GM23338 (cell line): ENCODE results near the gene AACS. TPM values are rescaled to one million over a fixed set of nuclear protein-coding genes. Genes with fewer than 3 reads are reported as not detected.

Experiments
- ATAC-seq: fragments of 200-7000 bp; cut with Tn5 transposase; 3 replicates; pipeline ENCODE4 v1.9.1; 2020
- DNase-seq: peaks from one replicate; pipeline ENCODE4 v3.0.0-alpha.2; 2015; ENCODE audit warnings: low spot score
- H2AFZ ChIP-seq: fragments of 200-600 bp; sonication (generic); 2 replicates; pipeline ENCODE4 v1.8.0; 2016; ENCODE audit warnings: antibody characterized with exemption, mild to moderate bottlenecking, moderate library complexity
- H3F3A ChIP-seq: fragments of 200-600 bp; sonication (generic); replicated peaks from 2 replicates; pipeline ENCODE4 v1.8.0; 2017; ENCODE audit warnings: antibody characterized with exemption, mixed run types, low read depth
- H3K27ac ChIP-seq: fragments of 200-600 bp; sonication (generic); 2 replicates; pipeline ENCODE4 v1.6.1; 2016; ENCODE audit warnings: low read depth
- H3K27me3 ChIP-seq: fragments of 200-600 bp; sonication (generic); 2 replicates; pipeline ENCODE4 v1.8.0; 2016; ENCODE audit warnings: mild to moderate bottlenecking, mixed run types, moderate library complexity; ENCODE audit not compliant: insufficient read depth
- H3K36me3 ChIP-seq: fragments of 200-600 bp; sonication (generic); 2 replicates; pipeline ENCODE4 v1.8.0; 2016; ENCODE audit warnings: mild to moderate bottlenecking; ENCODE audit not compliant: insufficient read depth
- H3K4me1 ChIP-seq: fragments of 200-600 bp; sonication (generic); 2 replicates; pipeline ENCODE4 v1.8.0; 2016; ENCODE audit warnings: mild to moderate bottlenecking, moderate library complexity; ENCODE audit not compliant: insufficient read depth
- H3K4me2 ChIP-seq: fragments of 200-600 bp; sonication (generic); 2 replicates; pipeline ENCODE4 v1.7.1; 2017; ENCODE audit warnings: mixed run types
- H3K4me3 ChIP-seq: fragments of 200-600 bp; sonication (generic); 2 replicates; pipeline ENCODE4 v1.6.1; 2016; ENCODE audit warnings: mixed run types
- H3K79me2 ChIP-seq: fragments of 200-600 bp; sonication (generic); replicated peaks from 2 replicates; pipeline ENCODE4 v1.8.0; 2017; ENCODE audit warnings: mild to moderate bottlenecking; ENCODE audit not compliant: insufficient read depth
- H3K9me2 ChIP-seq: fragments of 200-600 bp; sonication (generic); 2 replicates; pipeline ENCODE4 v1.8.0; 2017; ENCODE audit not compliant: insufficient read depth
- H4K20me1 ChIP-seq: fragments of 200-600 bp; sonication (generic); replicated peaks from 2 replicates; pipeline ENCODE4 v1.8.0; 2017; ENCODE audit warnings: mild to moderate bottlenecking; ENCODE audit not compliant: insufficient read depth
- H3K27ac Mint-ChIP-seq: 2 replicates; pipeline ENCODE4 v1.8.0; 2020; ENCODE audit warnings: inconsistent platforms, mild to moderate bottlenecking, moderate library complexity, mixed read lengths
- H3K27me3 Mint-ChIP-seq: 3 replicates; pipeline ENCODE4 v1.8.0; 2022; ENCODE audit warnings: low read depth, mild to moderate bottlenecking, moderate library complexity, mixed read lengths, inconsistent platforms; ENCODE audit not compliant: insufficient read depth, poor library complexity
- H3K36me3 Mint-ChIP-seq: 3 replicates; pipeline ENCODE4 v1.8.0; 2021; ENCODE audit warnings: low read depth, mild to moderate bottlenecking, inconsistent platforms, moderate library complexity, mixed read lengths
- H3K4me1 Mint-ChIP-seq: 3 replicates; pipeline ENCODE4 v1.8.0; 2020; ENCODE audit warnings: mild to moderate bottlenecking, inconsistent platforms, mixed read lengths
- H3K4me3 Mint-ChIP-seq: 3 replicates; pipeline ENCODE4 v1.8.0; 2021; ENCODE audit warnings: moderate library complexity, mild to moderate bottlenecking, inconsistent platforms, mixed read lengths
- H3K9me3 Mint-ChIP-seq: 3 replicates; pipeline ENCODE4 v1.8.0; 2020; ENCODE audit warnings: moderate library complexity, mild to moderate bottlenecking, inconsistent platforms, mixed read lengths
- CTCF ChIP-seq, 2 experiments: fragments of 200-600 bp in 1 of 2; sonication (generic) in 1 of 2; conservative IDR thresholded peaks; 2 replicates each; pipeline versions ENCODE4 v1.5.1 to v1.6.1; 2016 to 2017; ENCODE audit warnings: antibody characterized with exemption in 2 of 2, low read depth in 2 of 2, mild to moderate bottlenecking in 2 of 2, moderate library complexity in 1 of 2
- EZH2 ChIP-seq: fragments of 200-600 bp; sonication (generic); IDR thresholded peaks from one replicate; pipeline ENCODE4 v1.8.0; 2017; ENCODE audit warnings: antibody characterized with exemption, mild to moderate bottlenecking, low read depth; ENCODE audit not compliant: unreplicated experiment
- EZH2phosphoT487 ChIP-seq: fragments of 200-600 bp; sonication (generic); IDR thresholded peaks from one replicate; pipeline ENCODE4 v1.8.1; 2018; ENCODE audit warnings: antibody characterized with exemption; ENCODE audit not compliant: unreplicated experiment
- JUNB ChIP-seq: IDR thresholded peaks from one replicate; pipeline ENCODE4 v1.6.1; 2016; ENCODE audit warnings: antibody characterized with exemption; ENCODE audit not compliant: unreplicated experiment
- REST ChIP-seq: IDR thresholded peaks from one replicate; pipeline ENCODE4 v1.6.1; 2018; ENCODE audit warnings: antibody characterized with exemption; ENCODE audit not compliant: unreplicated experiment
- STAT1 ChIP-seq: IDR thresholded peaks from one replicate; pipeline ENCODE4 v1.6.1; 2016; ENCODE audit warnings: antibody characterized with exemption; ENCODE audit not compliant: unreplicated experiment
- ZNF114 ChIP-seq: fragments of 250-450 bp; sonication (Bioruptor Pico); IDR thresholded peaks from 2 replicates; pipeline ENCODE4 v1.5.0; 2020; ENCODE audit warnings: mild to moderate bottlenecking, moderate library complexity
- ZNF331 ChIP-seq: fragments of 250-450 bp; sonication (Bioruptor Pico); IDR thresholded peaks from 2 replicates; pipeline ENCODE4 v1.5.0; 2020; ENCODE audit warnings: low read depth, mild to moderate bottlenecking, moderate library complexity
- ZNF462 ChIP-seq: fragments of 250-450 bp; sonication (Bioruptor Pico); IDR thresholded peaks from 2 replicates; pipeline ENCODE4 v1.5.0; 2020; ENCODE audit warnings: mild to moderate bottlenecking, moderate library complexity
- polyA plus RNA-seq: library from polyadenylated mRNA; unstranded; fragments of >200 nt; fragmentation: Nextera tagmentation; extraction: Ambion mirVana; gene quantifications from 2 replicates; pipeline ENCODE4 v1.2.1, GENCODE V29; 2016
- total RNA-seq: library from RNA; depleted of rRNA; stranded (reverse); fragments of >200 nt; shearing (Covaris generic); gene quantifications from 2 replicates; pipeline ENCODE4 v1.2.3, GENCODE V29; 2014

Gene AACS
- total and polyA plus RNA-seq, 2 experiments from 2014 or later = 31.1 to 64.4 TPM

- TF ChIP-seq ZNF462 (CRISPR knock-in tag) = no peak
- no peak for TF ChIP-seq JUNB
- TF ChIP-seq REST = no peak
- no peak for TF ChIP-seq STAT1
Measured at GRCh38 chr12:125089626-125090025, 24.4 kb downstream of the AACS start (continued).

GRCh38 chr12:125090437-125090836 is 25.2 kb downstream of the AACS start:
- no peak for ATAC-seq
- TF ChIP-seq ZNF331 (CRISPR knock-in tag) (no peak), EZH2 (no peak), STAT1 (no peak), EZH2phosphoT487 (no peak), CTCF (conservative IDR thresholded peaks at IDR 0.05; ENCODE audit: low read depth in 2 of 2) (no peak), ZNF114 (no peak)
- no peak for DNase-seq
- H4K20me1 ChIP-seq = 0 out of 2 replicates have a peak, but pooled peaks cover 19% of the 10 kb centered on the region
- peaks cover 6% of the 10 kb centered on the region; the same call in 1 of the 2 replicates for H3K9me2 ChIP-seq
- H3K4me2 ChIP-seq = no peak overlapping the region
- H2AFZ ChIP-seq = no peak overlapping the region
- peaks cover 7% of the 10 kb centered on the region for H3K79me2 ChIP-seq
- H3K36me3 ChIP-seq = peaks cover 17% of the 10 kb centered on the region; the same call in 1 of the 2 replicates
- peaks cover 2% of the 10 kb centered on the region; the same call in 1 of the 3 replicates for H3K4me1 Mint-ChIP-seq
- H3K27ac Mint-ChIP-seq = no peak overlapping the region
- peaks cover 5% of the 10 kb centered on the region for H3K27me3 Mint-ChIP-seq
- H3K4me1 ChIP-seq = no peaks in the 10 kb centered on the region
- no peaks in the 10 kb centered on the region for H3K27me3 ChIP-seq
- H3F3A ChIP-seq = peaks cover 7% of the 10 kb centered on the region; the same call in 1 of the 2 replicates
- no peak overlapping the region for H3K4me3 Mint-ChIP-seq
- H3K9me3 Mint-ChIP-seq = no peaks in the 10 kb centered on the region; the same call in 1 of the 3 replicates
- peaks cover 27% of the 10 kb centered on the region for H3K36me3 Mint-ChIP-seq
- no peak overlapping the region for H3K27ac ChIP-seq
- no peak overlapping the region for H3K4me3 ChIP-seq
